Measurements from ENCODE around the gene DNM1. TPM values are rescaled to one million over a fixed set of nuclear protein-coding genes. Genes with fewer than 3 reads are reported as not detected.

DNM1 gene
- total and polyA plus RNA-seq, 2 experiments from 2014 or later: 24.3 to 42.3 TPM

- H3K4me1 ChIP-seq (ENCODE audit: low read depth): no peaks in the 10 kb centered on the region
- H3K9me3 ChIP-seq (ENCODE audit: low read depth): no peaks in the 10 kb centered on the region
- H3K36me3 ChIP-seq: no peaks in the 10 kb centered on the region
- no peak overlapping the region for H3K27ac ChIP-seq
- H3K27me3 ChIP-seq: no peaks in the 10 kb centered on the region
- DNase-seq (ENCODE audit: low read depth in 1 of 2, low spot score in 1 of 2): no peak
- H3K4me3 ChIP-seq: no peak overlapping the region
- no peak for TF ChIP-seq CTCF (IDR thresholded peaks at IDR 0.05; ENCODE audit: low read depth, low read length)
Measured at GRCh38 chr9:128298535-128299482, 95.6 kb downstream of the DNM1 start.

GRCh38 chr9:128304136-128304970, 101.2 kb downstream of the DNM1 start:
- TF ChIP-seq CTCF (IDR thresholded peaks at IDR 0.05; ENCODE audit: low read depth, low read length): no peak

More at GRCh38 chr9:128304136-128304970, 101.2 kb downstream of the DNM1 start:
- Histone ChIP-seq H3K4me1 (ENCODE audit: low read depth) (no peaks in the 10 kb centered on the region), H3K9me3 (ENCODE audit: low read depth) (no peaks in the 10 kb centered on the region), H3K36me3 (peaks cover under 1% of the 10 kb centered on the region), H3K27me3 (no peaks in the 10 kb centered on the region), H3K27ac (no peak overlapping the region), H3K4me3 (no peak overlapping the region)
- DNase-seq (ENCODE audit: low read depth in 1 of 2, low spot score in 1 of 2): no peak

Other genes starting within 250 kb of the DNM1 start
- gene EEIG1, start 222.4 kb upstream of the DNM1 start, total RNA-seq: 20.9 and 25.6 TPM in 2 replicates
- 26.6 and 32.5 TPM in 2 replicates for gene EEIG1, start 222.4 kb upstream of the DNM1 start, polyA plus RNA-seq
- 9.4 and 15.2 TPM in 2 replicates for gene NAIF1, start 136.1 kb upstream of the DNM1 start, total RNA-seq
- gene NAIF1, start 136.1 kb upstream of the DNM1 start, polyA plus RNA-seq: 6.9 and 10.9 TPM in 2 replicates
- 13.0 and 15.8 TPM in 2 replicates for gene SLC25A25, start 135.1 kb upstream of the DNM1 start, total RNA-seq
- gene SLC25A25, start 135.1 kb upstream of the DNM1 start, polyA plus RNA-seq: 9.1 and 9.8 TPM in 2 replicates
- gene PTGES2, start 75.7 kb upstream of the DNM1 start, total RNA-seq: 132 and 141 TPM in 2 replicates
- gene PTGES2, start 75.7 kb upstream of the DNM1 start, polyA plus RNA-seq: 206 and 240 TPM in 2 replicates
- not detected in 2 replicates for gene LCN2, start 53.9 kb upstream of the DNM1 start, total RNA-seq
- gene LCN2, start 53.9 kb upstream of the DNM1 start, polyA plus RNA-seq: 1.2 TPM in 1 of 2 replicates, not detected in the other
- gene BBLN, start 43.1 kb upstream of the DNM1 start, total RNA-seq: 595 and 729 TPM in 2 replicates
- gene BBLN, start 43.1 kb upstream of the DNM1 start, polyA plus RNA-seq: 243 and 262 TPM in 2 replicates
- gene CIZ1, start 11.8 kb upstream of the DNM1 start, total RNA-seq: 63.1 and 105 TPM in 2 replicates
- gene CIZ1, start 11.8 kb upstream of the DNM1 start, polyA plus RNA-seq: 95.0 and 119 TPM in 2 replicates
- 95.3 and 96.4 TPM in 2 replicates for gene GOLGA2, start 72.6 kb downstream of the DNM1 start, total RNA-seq
- gene GOLGA2, start 72.6 kb downstream of the DNM1 start, polyA plus RNA-seq: 32.0 and 35.3 TPM in 2 replicates
- 37.7 and 61.0 TPM in 2 replicates for gene SWI5, start 72.9 kb downstream of the DNM1 start, total RNA-seq
- gene SWI5, start 72.9 kb downstream of the DNM1 start, polyA plus RNA-seq: 58.2 and 82.6 TPM in 2 replicates
- 15.5 and 18.6 TPM in 2 replicates for gene TRUB2, start 119.1 kb downstream of the DNM1 start, total RNA-seq
- 54.2 and 63.5 TPM in 2 replicates for gene TRUB2, start 119.1 kb downstream of the DNM1 start, polyA plus RNA-seq
- 87.1 and 93.3 TPM in 2 replicates for gene COQ4, start 119.5 kb downstream of the DNM1 start, total RNA-seq
- gene COQ4, start 119.5 kb downstream of the DNM1 start, polyA plus RNA-seq: 75.1 and 81.1 TPM in 2 replicates
- 16.9 and 30.2 TPM in 2 replicates for gene SLC27A4, start 137.1 kb downstream of the DNM1 start, total RNA-seq
- gene SLC27A4, start 137.1 kb downstream of the DNM1 start, polyA plus RNA-seq: 17.8 TPM in 2 replicates
- gene URM1, start 168.0 kb downstream of the DNM1 start, total RNA-seq: 48.0 and 51.8 TPM in 2 replicates
- 39.7 and 71.0 TPM in 2 replicates for gene URM1, start 168.0 kb downstream of the DNM1 start, polyA plus RNA-seq
- 34.6 and 53.8 TPM in 2 replicates for gene CERCAM, start 217.5 kb downstream of the DNM1 start, total RNA-seq
- gene CERCAM, start 217.5 kb downstream of the DNM1 start, polyA plus RNA-seq: 38.6 and 58.1 TPM in 2 replicates